ENCODE results near the gene CD74.

DNA sequence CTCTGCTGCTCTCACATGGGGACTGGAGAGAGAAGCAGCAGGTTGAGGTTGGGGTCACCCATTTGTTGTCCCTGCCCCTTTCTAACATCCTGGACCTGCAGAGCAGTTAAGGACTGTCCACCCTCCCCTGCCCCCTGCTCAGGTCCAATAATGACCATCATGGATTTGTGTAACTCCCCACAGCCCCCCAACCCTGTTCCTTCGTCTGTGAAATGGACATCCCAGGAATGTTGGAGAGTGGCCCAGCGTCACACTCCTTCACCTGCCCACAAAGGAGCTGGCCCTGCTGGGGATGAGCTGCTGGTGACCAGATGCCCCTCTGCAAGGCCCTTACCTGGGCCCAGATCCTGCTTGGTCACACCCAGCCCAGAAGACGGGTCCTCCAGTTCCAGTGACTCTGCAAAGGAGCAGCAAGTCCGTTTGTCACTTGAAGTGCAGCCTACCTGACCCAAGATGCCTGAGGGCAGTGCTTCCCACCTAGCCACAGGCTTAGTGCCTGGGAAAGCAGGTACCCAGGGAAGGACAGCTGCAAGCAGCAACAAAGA, 10.4 kb downstream of the CD74 start:
- TF ChIP-seq, protein P1, sequence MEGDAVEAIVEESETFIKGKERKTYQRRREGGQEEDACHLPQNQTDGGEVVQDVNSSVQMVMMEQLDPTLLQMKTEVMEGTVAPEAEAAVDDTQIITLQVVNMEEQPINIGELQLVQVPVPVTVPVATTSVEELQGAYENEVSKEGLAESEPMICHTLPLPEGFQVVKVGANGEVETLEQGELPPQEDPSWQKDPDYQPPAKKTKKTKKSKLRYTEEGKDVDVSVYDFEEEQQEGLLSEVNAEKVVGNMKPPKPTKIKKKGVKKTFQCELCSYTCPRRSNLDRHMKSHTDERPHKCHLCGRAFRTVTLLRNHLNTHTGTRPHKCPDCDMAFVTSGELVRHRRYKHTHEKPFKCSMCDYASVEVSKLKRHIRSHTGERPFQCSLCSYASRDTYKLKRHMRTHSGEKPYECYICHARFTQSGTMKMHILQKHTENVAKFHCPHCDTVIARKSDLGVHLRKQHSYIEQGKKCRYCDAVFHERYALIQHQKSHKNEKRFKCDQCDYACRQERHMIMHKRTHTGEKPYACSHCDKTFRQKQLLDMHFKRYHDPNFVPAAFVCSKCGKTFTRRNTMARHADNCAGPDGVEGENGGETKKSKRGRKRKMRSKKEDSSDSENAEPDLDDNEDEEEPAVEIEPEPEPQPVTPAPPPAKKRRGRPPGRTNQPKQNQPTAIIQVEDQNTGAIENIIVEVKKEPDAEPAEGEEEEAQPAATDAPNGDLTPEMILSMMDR (conservative IDR thresholded peaks at IDR 0.05) = no peak
- TF ChIP-seq ZFX (IDR thresholded peaks at IDR 0.05) = no peak

All from C4-2B (cell line).